Fibroblast of the conjunctiva (primary cell): Measurements from ENCODE around the gene MYOF.
"Not testable (repeated sequence)": the region's sequence is repeated elsewhere in the genome, so short reads cannot be mapped to it uniquely, and the experiment has no call there.

ENCODE experiments used
- DNase-seq: peaks from one replicate; pipeline ENCODE4 v3.0.0-alpha.2; 2010; ENCODE audit warnings: low read depth

The MYOF gene

DNA sequence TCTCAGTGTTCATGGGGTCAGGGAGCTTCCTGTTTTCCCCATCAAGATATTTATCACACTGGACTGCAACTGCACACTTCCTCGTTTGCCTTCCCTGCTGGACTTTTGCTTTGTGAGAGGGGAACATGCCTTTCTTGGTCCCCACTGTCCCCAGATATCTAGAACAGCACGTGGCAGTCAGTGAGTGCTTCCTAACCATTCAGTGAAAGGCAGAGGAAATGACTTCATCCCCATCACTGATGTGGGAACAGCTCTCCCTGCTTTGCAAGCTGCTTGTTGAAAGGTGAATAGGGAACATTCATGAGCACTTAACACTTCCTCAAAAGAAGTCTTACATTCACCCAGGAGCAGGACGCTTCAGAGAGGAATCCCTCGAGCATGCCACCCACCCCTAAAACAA, 135.4 kb downstream of the MYOF start:
- no peak for DNase-seq

DNA sequence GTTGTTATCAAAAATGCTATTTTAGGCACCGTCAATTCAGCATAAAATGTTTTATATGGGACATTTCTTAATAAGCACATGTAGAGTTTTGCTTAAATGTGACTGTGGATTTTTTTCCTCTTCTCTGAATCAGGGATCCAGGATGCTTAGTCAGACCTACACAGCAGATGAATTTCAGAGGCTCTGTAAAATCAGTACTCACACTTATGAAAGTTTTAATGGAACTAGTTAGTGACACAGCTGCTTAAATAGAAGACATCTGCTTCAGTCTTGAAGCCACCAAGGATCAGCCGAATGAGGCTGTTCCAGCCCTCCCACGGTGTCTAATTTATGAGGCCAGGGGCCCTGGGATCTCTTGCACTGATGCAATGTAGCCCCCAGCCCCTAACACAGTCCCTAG, 136.0 kb downstream of the MYOF start:
- DNase-seq = no peak

DNA sequence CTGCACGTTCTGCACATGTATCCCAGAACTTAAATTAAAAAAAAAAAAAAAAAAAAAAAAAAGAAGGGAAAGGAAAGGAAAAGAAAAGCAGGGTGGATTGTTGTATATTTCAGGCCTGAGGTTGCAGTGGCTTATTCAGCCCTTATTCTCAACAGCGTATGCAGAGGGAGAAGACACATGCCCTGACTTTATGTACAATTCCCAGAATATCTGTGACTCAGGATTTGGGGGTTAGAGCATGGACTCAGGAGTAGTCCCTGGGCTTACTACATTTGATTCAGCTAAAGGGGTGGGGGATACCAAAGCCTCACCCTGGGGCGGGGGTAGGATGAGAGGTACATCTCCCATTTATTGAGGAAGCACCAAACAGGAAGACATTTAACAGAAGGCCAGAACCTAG, 137.4 kb downstream of the MYOF start:
- DNase-seq = no peak

- no peak for DNase-seq
These were observed 139.2 kb downstream of the MYOF start for GRCh38 chr10:93342921-93343320.

GRCh38 chr10:93342366-93342765, 139.8 kb downstream of the MYOF start:
- no peak for DNase-seq

DNA sequence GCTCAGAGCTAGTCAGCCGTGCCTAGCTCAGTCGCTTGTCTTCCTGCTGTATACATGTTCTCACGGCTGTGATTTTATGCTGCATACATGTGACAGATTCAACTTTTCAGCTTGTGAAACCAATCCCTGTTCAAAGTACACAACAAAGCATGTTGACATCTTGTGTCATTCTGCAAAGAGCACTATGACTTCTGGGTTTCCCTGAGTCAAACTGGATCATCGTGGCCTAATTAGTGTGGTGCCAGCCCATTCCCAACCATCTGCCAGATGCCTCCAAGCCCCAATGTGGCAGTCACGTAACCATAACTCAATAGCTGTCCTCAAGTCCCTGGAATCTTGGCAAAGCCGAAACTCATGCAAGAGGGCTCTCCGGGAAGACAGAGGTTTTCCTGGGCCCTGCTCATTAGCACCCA, 144.8 kb downstream of the MYOF start:
- DNase-seq = no peak

GRCh38 chr10:93336678-93337077, 145.5 kb downstream of the MYOF start:
- DNase-seq = no peak

DNA sequence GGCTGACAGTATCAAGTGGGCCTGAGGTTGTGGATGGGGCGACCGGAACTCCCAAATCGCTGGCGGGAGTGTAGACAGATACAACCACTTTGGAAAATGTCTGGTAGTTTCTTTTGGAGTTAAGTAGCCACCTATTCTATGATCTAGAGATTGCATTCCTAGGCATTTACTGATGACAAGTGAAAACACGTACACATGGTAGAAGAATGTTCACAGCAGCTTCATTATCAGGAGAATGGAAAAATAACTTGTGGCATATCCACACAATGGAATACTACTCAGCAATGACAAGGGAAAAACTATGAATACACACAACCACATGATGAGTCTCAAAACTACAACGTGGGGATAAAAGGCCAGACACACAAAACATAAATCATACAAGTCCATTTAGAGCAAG, 146.0 kb downstream of the MYOF start:
- no peak for DNase-seq

DNA sequence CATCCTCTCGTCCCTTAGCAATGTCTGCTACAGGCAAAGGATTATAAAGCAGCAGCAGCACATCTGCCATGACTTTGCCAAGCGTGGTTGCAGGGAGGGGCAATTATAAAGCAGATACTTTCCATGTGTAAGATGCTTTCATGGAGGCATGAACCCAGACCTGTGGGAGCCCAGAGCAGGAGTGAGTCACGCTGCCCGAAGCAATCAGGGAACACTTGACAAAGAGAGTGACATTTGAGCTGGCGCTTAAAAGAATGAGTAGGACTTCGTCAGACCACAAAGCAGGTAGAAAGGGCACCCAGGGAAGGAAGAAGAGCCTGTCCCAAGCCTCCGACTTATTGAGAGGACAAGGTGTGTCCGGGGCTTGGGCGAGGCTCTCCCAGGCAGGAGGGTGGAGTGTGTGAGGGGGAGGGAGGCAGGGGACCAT, 147.2 kb downstream of the MYOF start:
- no peak for DNase-seq

DNA sequence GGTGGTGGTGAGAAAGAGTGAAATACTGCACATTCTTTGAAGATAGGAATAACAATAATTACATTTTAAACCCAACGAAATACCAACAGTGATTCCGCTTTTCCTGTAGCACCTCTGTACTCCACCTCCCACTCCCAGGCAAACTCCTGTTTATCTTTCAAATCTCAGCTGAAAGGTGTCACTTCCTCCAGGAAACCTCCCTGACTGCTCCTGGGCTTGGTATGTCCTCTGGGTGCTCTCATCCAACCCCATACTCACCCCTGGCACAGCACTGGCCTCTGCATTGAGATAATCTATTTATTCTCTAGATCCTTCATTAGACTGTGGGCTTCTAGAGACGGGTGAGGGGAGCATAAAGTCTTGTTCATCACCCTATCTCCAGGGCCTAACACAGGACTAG, 148.0 kb downstream of the MYOF start:
- no peak for DNase-seq

DNA sequence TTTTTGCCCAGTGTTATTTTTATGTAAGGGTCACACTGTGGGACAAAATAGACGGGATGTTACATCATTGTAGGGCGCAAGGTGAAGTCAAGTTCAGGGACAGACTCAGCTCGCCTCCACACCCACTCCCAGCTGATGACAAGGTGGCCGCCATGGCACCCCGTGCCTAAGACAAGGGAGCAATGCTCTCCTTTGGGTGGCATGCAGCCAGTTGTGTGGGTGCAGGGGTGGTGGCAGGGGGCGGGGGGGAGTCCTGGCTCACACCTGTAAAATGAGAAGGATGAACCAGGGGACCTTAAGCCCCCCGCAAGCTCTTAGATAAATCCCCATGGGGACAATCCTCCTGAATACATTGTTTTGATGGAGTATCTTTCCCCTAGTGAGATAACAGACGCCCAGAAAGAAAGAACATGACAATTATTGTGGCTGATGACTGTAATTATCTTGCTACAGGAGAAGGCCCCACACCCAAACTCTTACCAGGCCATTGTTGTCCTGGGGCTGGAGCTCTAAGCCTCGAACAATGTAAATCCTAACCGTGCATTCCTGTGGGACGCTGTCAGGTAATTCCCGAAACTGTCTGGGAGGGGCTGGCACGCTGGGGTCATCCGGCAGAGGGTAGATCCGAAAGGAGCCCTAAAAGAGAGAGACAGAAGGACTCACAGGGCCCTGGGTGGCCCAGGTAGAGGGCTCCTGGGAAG, 148.7 kb downstream of the MYOF start:
- DNase-seq = no peak

- DNase-seq = no peak
These were observed 151.3 kb downstream of the MYOF start for GRCh38 chr10:93330824-93331223.

DNA sequence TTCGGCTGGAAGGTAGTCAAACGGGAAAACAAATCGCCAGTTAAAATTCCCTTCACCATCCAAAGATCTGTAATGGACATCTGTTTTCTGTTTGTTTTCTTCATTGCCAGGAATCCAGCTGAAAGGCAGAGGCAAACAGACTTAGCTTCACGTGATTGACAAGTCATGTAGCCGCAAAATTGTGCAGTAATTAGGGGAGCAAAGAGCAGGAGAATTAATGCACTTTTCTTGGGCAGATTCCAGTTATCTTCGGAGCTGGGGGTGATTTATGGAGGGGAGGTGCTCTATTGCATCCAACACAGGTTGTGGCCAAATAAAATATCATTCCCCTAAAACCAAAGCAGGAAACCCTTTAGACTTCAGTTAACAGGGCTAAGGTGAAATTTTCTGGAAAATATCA, 162.2 kb downstream of the MYOF start:
- DNase-seq = no peak

- no peak for DNase-seq
These were observed 163.0 kb downstream of the MYOF start for GRCh38 chr10:93319096-93319495.

- DNase-seq = no peak
These were observed 166.9 kb downstream of the MYOF start for GRCh38 chr10:93315246-93315645.

GRCh38 chr10:93314656-93315055, 167.5 kb downstream of the MYOF start:
- not testable (repeated sequence) for DNase-seq

DNA sequence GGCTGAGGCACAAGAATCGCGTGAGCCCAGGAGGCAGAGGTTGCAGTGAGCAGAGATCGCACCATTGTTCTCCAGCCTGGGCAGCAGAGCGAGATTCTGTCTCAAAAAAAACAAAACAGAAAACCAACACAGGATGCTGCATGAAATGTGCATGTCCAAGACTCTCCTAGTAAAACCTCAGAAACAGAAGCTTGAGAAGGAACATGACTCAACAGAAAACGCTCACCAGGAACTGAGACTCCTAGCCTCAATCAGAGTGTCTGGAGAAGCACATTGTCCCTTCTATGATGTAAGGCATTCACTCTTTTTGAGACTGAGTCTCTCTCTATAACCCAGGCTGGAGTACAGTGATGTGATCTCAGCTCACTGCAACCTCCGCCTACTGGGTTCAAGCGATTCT, 168.3 kb downstream of the MYOF start:
- no peak for DNase-seq

DNA sequence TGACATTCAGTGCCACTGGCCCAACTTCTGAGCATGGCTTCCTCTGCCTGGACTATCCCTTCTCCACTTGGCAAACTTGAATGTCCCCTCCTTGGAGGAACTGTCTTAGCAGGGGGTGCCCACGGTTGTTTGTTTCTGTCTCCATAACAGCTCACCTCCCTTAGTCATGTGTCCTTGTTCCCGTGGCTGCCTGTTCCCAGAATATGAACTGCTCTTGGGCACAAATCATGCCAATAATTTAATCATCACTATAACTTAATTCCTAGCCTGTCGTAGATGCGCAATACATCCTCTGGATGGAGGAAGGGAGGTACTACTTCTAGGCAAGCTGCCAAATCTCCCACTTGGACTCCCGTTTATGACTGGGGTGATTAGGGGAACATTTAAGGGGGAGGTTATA, 173.1 kb downstream of the MYOF start:
- DNase-seq = peak; percentile 20

DNA sequence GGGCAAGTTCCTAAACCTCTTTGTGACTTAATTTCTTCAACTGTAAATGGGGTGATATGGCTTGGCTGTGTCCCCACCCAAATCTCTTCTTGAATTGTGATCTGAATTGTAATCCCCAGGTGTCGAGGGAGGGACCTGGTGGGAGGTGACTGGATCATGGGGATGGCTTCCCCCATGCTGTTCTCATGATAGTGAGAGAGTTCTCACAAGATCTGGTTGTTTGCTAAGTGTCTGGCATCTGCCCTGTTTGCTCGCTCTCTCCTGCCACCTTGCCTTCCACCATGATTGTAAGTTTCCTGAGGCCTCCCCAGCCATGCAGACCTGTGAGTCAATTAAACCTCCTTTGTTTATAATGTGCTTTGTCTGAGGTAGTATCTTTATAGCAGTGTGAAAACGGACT, 177.0 kb downstream of the MYOF start:
- DNase-seq = no peak

DNA sequence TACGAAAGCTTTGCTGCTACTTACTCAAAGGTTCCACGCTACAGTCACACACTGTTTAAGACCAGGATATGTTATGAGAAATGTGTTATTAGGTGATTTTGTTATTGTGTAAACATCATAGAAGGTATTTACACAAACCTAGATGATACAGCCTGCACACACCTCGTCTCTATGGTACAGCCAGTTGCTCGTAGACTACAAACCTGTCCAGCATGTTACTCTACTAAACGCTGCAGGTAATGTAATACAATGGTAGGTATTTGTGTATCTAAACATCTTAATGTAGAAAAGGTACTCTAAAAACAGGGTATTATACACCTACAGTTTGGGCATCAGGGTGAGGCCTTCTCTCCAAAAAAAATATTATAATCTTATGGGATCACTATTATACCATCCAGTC, 181.2 kb downstream of the MYOF start:
- DNase-seq = no peak

DNA sequence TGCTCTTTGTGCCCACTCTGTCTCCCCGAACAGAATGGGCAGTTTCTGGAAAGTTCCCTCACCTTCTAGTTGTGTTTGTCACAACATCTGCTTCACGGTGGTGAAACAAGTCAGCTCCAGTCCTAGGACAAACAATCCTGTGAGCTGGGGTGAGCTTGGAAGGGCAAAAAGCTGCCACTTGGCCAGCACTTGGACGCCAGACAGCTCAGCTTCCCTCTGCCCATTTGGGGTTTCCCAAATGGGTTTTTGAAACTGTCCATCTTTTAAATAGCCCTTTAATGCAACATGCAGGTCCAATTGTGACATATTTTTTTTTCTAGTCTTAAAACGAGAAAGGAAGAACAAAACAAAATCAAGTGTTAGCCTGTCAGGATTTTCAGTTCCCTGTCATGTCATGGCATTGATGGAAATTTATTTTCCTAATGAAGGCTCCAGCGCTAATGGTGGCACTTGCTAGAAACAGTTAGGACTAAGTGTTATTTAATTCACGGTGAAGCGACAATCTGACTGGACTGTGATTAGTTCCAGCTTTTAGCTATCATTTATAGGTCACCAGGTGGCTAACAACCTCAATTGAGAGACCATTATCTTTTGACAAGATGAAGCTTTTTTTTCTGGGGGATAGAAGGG, 181.7 kb downstream of the MYOF start:
- DNase-seq = no peak

DNA sequence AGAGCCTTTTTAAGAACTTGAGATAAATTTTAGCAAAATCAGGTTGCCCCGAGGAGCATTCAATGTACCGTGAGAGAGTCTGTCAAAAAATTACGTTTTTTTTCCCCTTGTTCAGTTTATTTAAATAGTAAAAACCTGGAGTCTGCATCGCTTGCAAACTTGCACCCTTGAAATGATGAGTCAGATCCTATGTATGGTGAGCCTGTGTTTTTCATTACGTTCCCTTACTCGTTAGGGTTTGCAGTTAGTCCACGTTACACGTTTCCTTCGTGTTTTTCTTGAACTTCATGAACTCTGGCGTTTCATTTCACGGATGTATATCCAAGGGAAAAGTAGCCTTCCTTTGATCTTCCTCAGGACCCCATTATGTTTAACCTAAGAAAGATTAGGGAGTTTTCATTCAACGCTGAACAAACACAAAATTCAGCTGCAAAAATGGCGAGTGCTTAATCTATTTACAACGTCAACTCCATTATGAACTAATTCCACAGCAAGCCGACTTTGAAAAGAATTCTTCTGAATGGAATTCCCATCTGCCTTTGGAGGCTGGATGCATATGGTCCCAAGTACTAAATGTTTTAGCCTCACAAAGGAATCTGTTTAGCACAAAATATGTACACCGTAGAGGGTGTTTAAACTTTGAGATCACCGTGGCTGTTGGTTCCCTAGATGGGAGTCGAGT, 182.4 kb downstream of the MYOF start:
- peak; percentile 24 for DNase-seq

- DNase-seq = no peak
These were observed 182.9 kb downstream of the MYOF start for GRCh38 chr10:93299195-93299594.

GRCh38 chr10:93296151-93296550, 186.0 kb downstream of the MYOF start:
- DNase-seq = no peak
